KMS-11 (cell line): ENCODE measurements around the gene ASF1A.

Experiments used
- H2AFZ ChIP-seq: fragments of 200-600 bp; sonication (generic); 2 replicates; pipeline ENCODE4 v1.6.1; 2016; ENCODE audit warnings: antibody characterized with exemption, mixed run types, low read depth
- H3K27ac ChIP-seq: fragments of 200-600 bp; sonication (generic); 2 replicates; pipeline ENCODE4 v1.6.1; 2016; ENCODE audit warnings: mild to moderate bottlenecking, mixed run types
- H3K27me3 ChIP-seq: fragments of 200-600 bp; sonication (generic); 2 replicates; pipeline ENCODE4 v1.6.1; 2017; ENCODE audit warnings: mild to moderate bottlenecking, low read depth, mixed run types, moderate library complexity; ENCODE audit not compliant: insufficient read depth
- H3K36me3 ChIP-seq: fragments of 200-600 bp; sonication (generic); 2 replicates; pipeline ENCODE4 v1.6.1; 2017; ENCODE audit warnings: mild to moderate bottlenecking, mixed run types; ENCODE audit not compliant: insufficient read depth
- H3K4me1 ChIP-seq: fragments of 200-600 bp; sonication (generic); 2 replicates; pipeline ENCODE4 v1.6.1; 2016; ENCODE audit warnings: mild to moderate bottlenecking, low read depth, mixed run types; ENCODE audit not compliant: poor library complexity, severe bottlenecking
- H3K4me2 ChIP-seq: fragments of 200-600 bp; sonication (generic); 2 replicates; pipeline ENCODE4 v1.7.0; 2016; ENCODE audit warnings: mild to moderate bottlenecking, mixed run types
- H3K4me3 ChIP-seq: fragments of 200-600 bp; sonication (generic); IDR thresholded peaks from 2 replicates; pipeline ENCODE4 v1.6.1; 2017; ENCODE audit warnings: low read depth, low read length, mixed read lengths; ENCODE audit not compliant: insufficient read depth
- H3K79me2 ChIP-seq: fragments of 200-600 bp; sonication (generic); 2 replicates; pipeline ENCODE4 v1.6.1; 2016; ENCODE audit warnings: low read depth, mixed run types; ENCODE audit not compliant: insufficient read depth
- H3K9ac ChIP-seq: fragments of 200-600 bp; sonication (generic); 2 replicates; pipeline ENCODE4 v1.6.1; 2016; ENCODE audit warnings: mild to moderate bottlenecking, mixed run types
- H4K20me1 ChIP-seq: fragments of 200-600 bp; sonication (generic); 2 replicates; pipeline ENCODE4 v1.6.1; 2016; ENCODE audit warnings: mild to moderate bottlenecking, mixed run types; ENCODE audit not compliant: insufficient read depth
- TF ChIP-seq, protein P1 (sequence below): fragments of 200-600 bp; sonication (generic); conservative IDR thresholded peaks from 2 replicates; pipeline ENCODE4 v1.6.1; 2017; ENCODE audit warnings: low read depth, mild to moderate bottlenecking, antibody characterized with exemption, low read length, moderate library complexity, mixed read lengths

Gene ASF1A

DNA sequence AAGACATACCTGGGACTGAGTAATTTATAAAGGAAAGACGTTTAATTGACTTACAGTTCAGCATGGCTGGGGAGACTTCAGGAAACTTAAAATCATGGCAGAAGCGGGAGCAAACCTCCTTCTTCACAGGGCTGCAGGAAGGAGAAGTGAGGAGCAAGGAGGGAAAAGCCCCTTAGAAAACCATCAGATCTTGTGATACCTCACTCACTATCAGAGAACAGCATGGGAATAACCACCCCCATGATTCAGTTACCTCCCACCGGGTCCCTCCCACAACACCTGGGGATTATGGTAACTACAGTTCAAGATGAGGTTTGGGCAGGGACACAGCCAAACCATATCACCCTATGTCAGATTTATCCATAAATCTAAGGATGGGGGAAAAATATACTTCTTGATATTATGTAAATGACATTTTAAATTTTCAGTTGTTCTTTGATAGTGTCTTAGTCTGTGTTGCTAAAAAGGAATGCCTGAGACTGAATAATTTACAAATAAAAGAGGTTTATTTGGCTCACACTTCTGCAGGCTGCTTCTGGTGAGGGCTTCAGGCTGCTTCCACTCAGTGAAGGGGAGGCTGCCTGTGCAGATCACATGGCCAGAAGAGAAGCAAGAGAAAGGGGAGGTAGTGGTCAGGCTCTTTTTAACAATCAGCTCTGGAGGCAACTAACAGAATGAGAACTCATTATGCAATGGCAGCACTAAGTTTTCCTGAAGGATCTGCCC lies 42.2 kb downstream of the ASF1A start:
- H3K4me2 ChIP-seq = peak overlapping the region; percentile 44; the same call in 1 of the 2 replicates
- no peaks in the 10 kb centered on the region for H3K36me3 ChIP-seq
- no peak overlapping the region for H3K4me3 ChIP-seq
- H3K27me3 ChIP-seq = no peaks in the 10 kb centered on the region
- H3K79me2 ChIP-seq = no peaks in the 10 kb centered on the region
- TF ChIP-seq, protein P1, sequence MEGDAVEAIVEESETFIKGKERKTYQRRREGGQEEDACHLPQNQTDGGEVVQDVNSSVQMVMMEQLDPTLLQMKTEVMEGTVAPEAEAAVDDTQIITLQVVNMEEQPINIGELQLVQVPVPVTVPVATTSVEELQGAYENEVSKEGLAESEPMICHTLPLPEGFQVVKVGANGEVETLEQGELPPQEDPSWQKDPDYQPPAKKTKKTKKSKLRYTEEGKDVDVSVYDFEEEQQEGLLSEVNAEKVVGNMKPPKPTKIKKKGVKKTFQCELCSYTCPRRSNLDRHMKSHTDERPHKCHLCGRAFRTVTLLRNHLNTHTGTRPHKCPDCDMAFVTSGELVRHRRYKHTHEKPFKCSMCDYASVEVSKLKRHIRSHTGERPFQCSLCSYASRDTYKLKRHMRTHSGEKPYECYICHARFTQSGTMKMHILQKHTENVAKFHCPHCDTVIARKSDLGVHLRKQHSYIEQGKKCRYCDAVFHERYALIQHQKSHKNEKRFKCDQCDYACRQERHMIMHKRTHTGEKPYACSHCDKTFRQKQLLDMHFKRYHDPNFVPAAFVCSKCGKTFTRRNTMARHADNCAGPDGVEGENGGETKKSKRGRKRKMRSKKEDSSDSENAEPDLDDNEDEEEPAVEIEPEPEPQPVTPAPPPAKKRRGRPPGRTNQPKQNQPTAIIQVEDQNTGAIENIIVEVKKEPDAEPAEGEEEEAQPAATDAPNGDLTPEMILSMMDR = no peak
- no peak overlapping the region for H2AFZ ChIP-seq
- H4K20me1 ChIP-seq = no peaks in the 10 kb centered on the region
- H3K4me1 ChIP-seq = peaks cover 8% of the 10 kb centered on the region
- no peak overlapping the region for H3K27ac ChIP-seq
- H3K9ac ChIP-seq = no peak overlapping the region

DNA sequence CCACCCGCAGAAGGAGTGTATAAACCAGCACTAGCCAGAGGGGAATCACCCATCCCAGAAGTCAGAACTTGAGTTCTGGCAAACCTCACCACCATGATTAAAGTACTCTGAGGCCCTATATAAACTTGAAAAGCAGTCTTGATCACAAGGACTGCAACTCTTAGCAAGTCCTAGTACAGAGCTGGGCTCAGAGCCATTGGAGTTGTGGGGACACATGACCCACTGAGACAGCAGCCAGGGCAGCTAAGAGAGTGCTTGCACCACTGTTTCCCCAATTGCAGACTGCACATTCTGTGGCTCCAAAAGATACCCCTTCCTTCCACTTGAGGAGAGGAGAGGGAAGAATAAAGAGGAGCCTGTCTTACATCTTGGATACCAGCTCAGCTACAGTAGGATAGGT lies 45.7 kb downstream of the ASF1A start:
- Histone ChIP-seq H4K20me1 (no peaks in the 10 kb centered on the region), H3K4me3 (no peak overlapping the region), H3K36me3 (no peaks in the 10 kb centered on the region), H3K9ac (no peak overlapping the region), H2AFZ (no peak overlapping the region), H3K79me2 (no peaks in the 10 kb centered on the region), H3K27ac (no peak overlapping the region), H3K4me2 (no peak overlapping the region), H3K4me1 (no peaks in the 10 kb centered on the region), H3K27me3 (no peaks in the 10 kb centered on the region)
- TF ChIP-seq, protein P1 = no peak

DNA sequence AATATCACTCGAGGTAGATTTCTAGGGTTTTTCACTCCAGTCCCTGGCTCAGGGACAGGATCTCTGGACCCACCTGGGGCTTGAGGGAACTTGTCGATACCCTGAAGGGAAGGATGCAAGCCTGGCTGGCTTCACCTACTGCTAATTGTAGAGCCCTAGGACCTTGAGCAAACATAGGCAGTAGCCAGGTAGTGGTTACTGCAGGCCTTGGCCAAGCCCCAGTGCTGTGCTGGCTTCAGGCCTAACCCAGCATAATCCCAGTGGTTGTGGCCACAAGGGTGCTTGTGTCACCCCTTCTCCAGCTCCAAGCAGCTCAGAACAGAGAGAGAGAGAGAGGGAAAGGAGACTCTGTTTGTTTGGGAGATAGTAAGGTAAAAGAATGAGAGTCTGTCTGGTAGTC lies 46.8 kb downstream of the ASF1A start:
- TF ChIP-seq, protein P1 = no peak
- Histone ChIP-seq H3K4me3 (no peak overlapping the region), H3K4me2 (no peak overlapping the region), H3K36me3 (no peaks in the 10 kb centered on the region), H3K27me3 (no peaks in the 10 kb centered on the region), H3K4me1 (no peaks in the 10 kb centered on the region), H3K9ac (no peak overlapping the region), H3K79me2 (no peaks in the 10 kb centered on the region), H4K20me1 (no peaks in the 10 kb centered on the region), H3K27ac (no peak overlapping the region), H2AFZ (no peak overlapping the region)

DNA sequence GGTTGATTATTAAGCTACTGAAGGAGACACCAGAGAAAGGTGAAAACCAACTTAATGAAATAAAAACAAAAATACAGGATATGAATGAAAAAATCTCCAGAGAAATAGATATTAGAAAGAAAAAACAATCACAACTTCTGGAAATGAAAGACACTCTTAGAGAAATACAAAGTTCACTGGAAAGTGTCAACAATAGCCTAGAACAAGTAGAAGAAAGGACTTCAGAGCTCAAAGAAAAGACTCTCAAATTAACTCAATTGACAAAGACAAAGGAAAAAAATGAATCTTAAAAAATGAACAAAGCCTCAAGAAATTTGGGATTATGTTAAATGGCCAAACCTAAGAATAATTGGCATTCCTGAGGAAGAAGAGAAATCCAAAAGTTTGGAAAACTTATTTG lies 51.3 kb downstream of the ASF1A start:
- Histone ChIP-seq H3K79me2 (no peaks in the 10 kb centered on the region), H3K4me1 (no peaks in the 10 kb centered on the region), H3K27me3 (no peaks in the 10 kb centered on the region), H3K36me3 (no peaks in the 10 kb centered on the region), H3K4me2 (no peak overlapping the region), H4K20me1 (no peaks in the 10 kb centered on the region), H3K27ac (no peak overlapping the region), H2AFZ (no peak overlapping the region), H3K4me3 (no peak overlapping the region), H3K9ac (no peak overlapping the region)
- TF ChIP-seq, protein P1 = no peak
